ENCODE measurements around the gene GPR31. TPM values are rescaled to one million over a fixed set of nuclear protein-coding genes. Genes with fewer than 3 reads are reported as not detected.

Gene GPR31
- polyA plus RNA-seq, 1 of the 3 experiments (the other 2 are of a cell fraction), result not detected

GRCh38 chr6:167134448-167135328, 23.1 kb downstream of the GPR31 start:
- Histone ChIP-seq H3K9ac (no peak overlapping the region), H3K36me3 (replicated peaks in 1 of 2; ENCODE audit: control insufficient read depth in 1 of 2, insufficient read depth in 2 of 2, low read length in 1 of 2) (no peaks in the 10 kb centered on the region), H3K9me2 (no peaks in the 10 kb centered on the region), H4K20me1 (ENCODE audit: insufficient read depth) (no peaks in the 10 kb centered on the region), H3K4me3 (ENCODE audit: low read depth in 2 of 2, low read length in 1 of 2) (no peak overlapping the region), H3K79me2 (ENCODE audit: insufficient read depth) (no peaks in the 10 kb centered on the region), H3K27ac (ENCODE audit: low read depth in 2 of 2, low read length in 1 of 2) (no peak overlapping the region), H3K27me3 (ENCODE audit: insufficient read depth) (no peaks in the 10 kb centered on the region), H3K4me2 (no peak overlapping the region), H2AFZ (ENCODE audit: low read depth) (no peak overlapping the region), H3K4me1 (ENCODE audit: control insufficient read depth in 1 of 2, insufficient read depth in 2 of 2, low read depth in 1 of 2, low read length in 1 of 2) (no peaks in the 10 kb centered on the region), H3K9me3 (no peaks in the 10 kb centered on the region), H3F3A (replicated peaks; ENCODE audit: insufficient read depth) (no peaks in the 10 kb centered on the region)
- ChIA-PET POLR2A (no interaction called here), CTCF (interaction anchor here (1.0 to 2.1 kb wide), 5 partner anchors 8 to 360 kb away, joined by 3 to 13 read pairs (median 3); no protein-coding TSS in a partner anchor)
- TF ChIP-seq, protein P1, sequence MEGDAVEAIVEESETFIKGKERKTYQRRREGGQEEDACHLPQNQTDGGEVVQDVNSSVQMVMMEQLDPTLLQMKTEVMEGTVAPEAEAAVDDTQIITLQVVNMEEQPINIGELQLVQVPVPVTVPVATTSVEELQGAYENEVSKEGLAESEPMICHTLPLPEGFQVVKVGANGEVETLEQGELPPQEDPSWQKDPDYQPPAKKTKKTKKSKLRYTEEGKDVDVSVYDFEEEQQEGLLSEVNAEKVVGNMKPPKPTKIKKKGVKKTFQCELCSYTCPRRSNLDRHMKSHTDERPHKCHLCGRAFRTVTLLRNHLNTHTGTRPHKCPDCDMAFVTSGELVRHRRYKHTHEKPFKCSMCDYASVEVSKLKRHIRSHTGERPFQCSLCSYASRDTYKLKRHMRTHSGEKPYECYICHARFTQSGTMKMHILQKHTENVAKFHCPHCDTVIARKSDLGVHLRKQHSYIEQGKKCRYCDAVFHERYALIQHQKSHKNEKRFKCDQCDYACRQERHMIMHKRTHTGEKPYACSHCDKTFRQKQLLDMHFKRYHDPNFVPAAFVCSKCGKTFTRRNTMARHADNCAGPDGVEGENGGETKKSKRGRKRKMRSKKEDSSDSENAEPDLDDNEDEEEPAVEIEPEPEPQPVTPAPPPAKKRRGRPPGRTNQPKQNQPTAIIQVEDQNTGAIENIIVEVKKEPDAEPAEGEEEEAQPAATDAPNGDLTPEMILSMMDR (IDR thresholded peaks at IDR 0.05), result no peak
- TF ChIP-seq RCOR1 (IDR thresholded peaks at IDR 0.05; ENCODE audit: low read length) (no peak), YY1 (IDR thresholded peaks at IDR 0.05; ENCODE audit: low read depth) (no peak), PBX3 (IDR thresholded peaks at IDR 0.05) (no peak), MXI1 (IDR thresholded peaks at IDR 0.05; ENCODE audit: low read depth, low read length) (no peak), SMC3 (IDR thresholded peaks at IDR 0.05; ENCODE audit: low read depth, low read length) (no peak), EZH2phosphoT487 (IDR thresholded peaks at IDR 0.05; ENCODE audit: borderline replicate concordance, low read depth) (no peak), REST (IDR thresholded peaks at IDR 0.05; ENCODE audit: low read depth, low read length) (no peak), MEF2A (IDR thresholded peaks at IDR 0.05; ENCODE audit: borderline replicate concordance, low read depth) (no peak)
- TF ChIP-seq, protein P2, sequence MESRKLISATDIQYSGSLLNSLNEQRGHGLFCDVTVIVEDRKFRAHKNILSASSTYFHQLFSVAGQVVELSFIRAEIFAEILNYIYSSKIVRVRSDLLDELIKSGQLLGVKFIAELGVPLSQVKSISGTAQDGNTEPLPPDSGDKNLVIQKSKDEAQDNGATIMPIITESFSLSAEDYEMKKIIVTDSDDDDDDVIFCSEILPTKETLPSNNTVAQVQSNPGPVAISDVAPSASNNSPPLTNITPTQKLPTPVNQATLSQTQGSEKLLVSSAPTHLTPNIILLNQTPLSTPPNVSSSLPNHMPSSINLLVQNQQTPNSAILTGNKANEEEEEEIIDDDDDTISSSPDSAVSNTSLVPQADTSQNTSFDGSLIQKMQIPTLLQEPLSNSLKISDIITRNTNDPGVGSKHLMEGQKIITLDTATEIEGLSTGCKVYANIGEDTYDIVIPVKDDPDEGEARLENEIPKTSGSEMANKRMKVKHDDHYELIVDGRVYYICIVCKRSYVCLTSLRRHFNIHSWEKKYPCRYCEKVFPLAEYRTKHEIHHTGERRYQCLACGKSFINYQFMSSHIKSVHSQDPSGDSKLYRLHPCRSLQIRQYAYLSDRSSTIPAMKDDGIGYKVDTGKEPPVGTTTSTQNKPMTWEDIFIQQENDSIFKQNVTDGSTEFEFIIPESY (IDR thresholded peaks at IDR 0.05; ENCODE audit: borderline replicate concordance, low read depth), result no peak
- 65% methylated on average over 21 of the region's 23 CpGs for WGBS (ENCODE audit: low lambda C conversion rate)
- DNase-seq, result no peak

All from SK-N-SH (cell line).